HepG2 (cell line): ENCODE results near the gene GRHL1.

Experiments
- ZNF607 ChIP-seq: sonication (generic); formaldehyde crosslinking; IDR thresholded peaks from 2 replicates; pipeline ENCODE4 v1.5.1; 2020; ENCODE audit warnings: missing genetic modification reagents, mild to moderate bottlenecking, borderline replicate concordance
- TF ChIP-seq, protein P1 (sequence below): sonication (generic); formaldehyde crosslinking; IDR thresholded peaks from 2 replicates; pipeline ENCODE4 v1.8.1; 2022; ENCODE audit warnings: low read depth, mild to moderate bottlenecking, missing genetic modification reagents

DNA sequence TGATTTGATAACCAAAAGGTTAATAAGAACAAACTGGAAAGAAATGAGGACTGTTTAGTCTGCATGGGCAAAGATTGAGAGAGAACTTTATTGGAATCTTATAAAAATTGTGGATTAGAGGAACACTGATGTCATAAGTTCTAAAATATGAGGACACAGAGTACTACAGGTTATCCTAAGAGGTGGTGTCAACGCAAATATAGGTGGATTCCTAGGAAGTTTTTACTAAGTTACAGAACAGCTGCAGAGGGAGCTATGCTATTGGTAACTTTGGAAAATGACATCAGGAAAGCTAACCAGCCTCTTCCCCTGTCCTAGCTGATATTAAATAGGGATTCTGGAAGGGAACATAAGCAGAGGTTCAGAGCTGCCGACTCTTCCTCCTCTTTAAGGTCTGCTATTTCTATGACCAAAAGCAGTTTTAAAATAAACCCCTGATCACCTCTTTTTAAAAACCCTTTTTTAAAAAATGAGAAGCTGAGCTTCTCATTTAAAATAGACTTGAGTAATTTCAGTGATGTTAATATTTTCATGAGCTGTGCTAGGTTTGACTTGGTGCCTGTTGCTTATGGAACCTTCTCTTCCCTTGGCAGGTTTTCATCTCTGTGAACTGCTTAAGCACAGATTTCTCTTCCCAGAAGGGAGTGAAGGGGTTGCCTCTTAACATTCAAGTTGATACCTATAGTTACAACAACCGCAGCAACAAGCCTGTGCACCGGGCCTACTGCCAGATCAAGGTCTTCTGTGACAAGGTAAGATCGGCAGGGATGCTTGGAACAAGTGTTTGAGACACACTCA is 34.2 kb downstream of the GRHL1 start:
- no peak for TF ChIP-seq ZNF607 (CRISPR knock-in tag)
- TF ChIP-seq, protein P1, sequence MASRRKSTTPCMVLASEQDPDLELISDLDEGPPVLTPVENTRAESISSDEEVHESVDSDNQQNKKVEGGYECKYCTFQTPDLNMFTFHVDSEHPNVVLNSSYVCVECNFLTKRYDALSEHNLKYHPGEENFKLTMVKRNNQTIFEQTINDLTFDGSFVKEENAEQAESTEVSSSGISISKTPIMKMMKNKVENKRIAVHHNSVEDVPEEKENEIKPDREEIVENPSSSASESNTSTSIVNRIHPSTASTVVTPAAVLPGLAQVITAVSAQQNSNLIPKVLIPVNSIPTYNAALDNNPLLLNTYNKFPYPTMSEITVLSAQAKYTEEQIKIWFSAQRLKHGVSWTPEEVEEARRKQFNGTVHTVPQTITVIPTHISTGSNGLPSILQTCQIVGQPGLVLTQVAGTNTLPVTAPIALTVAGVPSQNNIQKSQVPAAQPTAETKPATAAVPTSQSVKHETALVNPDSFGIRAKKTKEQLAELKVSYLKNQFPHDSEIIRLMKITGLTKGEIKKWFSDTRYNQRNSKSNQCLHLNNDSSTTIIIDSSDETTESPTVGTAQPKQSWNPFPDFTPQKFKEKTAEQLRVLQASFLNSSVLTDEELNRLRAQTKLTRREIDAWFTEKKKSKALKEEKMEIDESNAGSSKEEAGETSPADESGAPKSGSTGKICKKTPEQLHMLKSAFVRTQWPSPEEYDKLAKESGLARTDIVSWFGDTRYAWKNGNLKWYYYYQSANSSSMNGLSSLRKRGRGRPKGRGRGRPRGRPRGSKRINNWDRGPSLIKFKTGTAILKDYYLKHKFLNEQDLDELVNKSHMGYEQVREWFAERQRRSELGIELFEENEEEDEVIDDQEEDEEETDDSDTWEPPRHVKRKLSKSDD, result no peak
